Karpas-422 (cell line): Measurements from ENCODE around the gene TK2. TPM values are rescaled to one million over a fixed set of nuclear protein-coding genes. Genes with fewer than 3 reads are reported as not detected.

ENCODE experiments used
- DNase-seq: peaks from one replicate; pipeline ENCODE4 v3.0.0-alpha.2; 2015
- H2AFZ ChIP-seq: fragments of 200-600 bp; sonication (generic); 2 replicates; pipeline ENCODE4 v1.6.1; 2014; ENCODE audit warnings: antibody characterized with exemption, low read length, mixed read lengths
- H3K27ac ChIP-seq: fragments of 200-600 bp; sonication (generic); 2 replicates; pipeline ENCODE4 v1.5.1; 2014; ENCODE audit warnings: mild to moderate bottlenecking, low read length, moderate library complexity
- H3K27me3 ChIP-seq: fragments of 200-600 bp; sonication (generic); 2 replicates; pipeline ENCODE4 v1.6.1; 2014; ENCODE audit warnings: low read length, mixed read lengths
- H3K36me3 ChIP-seq: fragments of 200-600 bp; sonication (generic); 2 replicates; pipeline ENCODE4 v1.6.1; 2014; ENCODE audit warnings: low read length, mixed read lengths; ENCODE audit not compliant: insufficient read depth
- H3K4me1 ChIP-seq: fragments of 200-600 bp; sonication (generic); 2 replicates; pipeline ENCODE4 v1.6.1; 2014; ENCODE audit warnings: mild to moderate bottlenecking, low read length, mixed read lengths
- H3K4me2 ChIP-seq: fragments of 200-600 bp; sonication (generic); 2 replicates; pipeline ENCODE4 v1.6.1; 2014; ENCODE audit warnings: low read length, low read depth, mild to moderate bottlenecking; ENCODE audit not compliant: poor library complexity, severe bottlenecking
- H3K4me3 ChIP-seq: fragments of 200-600 bp; sonication (generic); 2 replicates; pipeline ENCODE4 v1.5.1; 2014; ENCODE audit warnings: mild to moderate bottlenecking, antibody characterized with exemption, low read length, mixed read lengths
- H3K79me2 ChIP-seq: fragments of 200-600 bp; sonication (generic); 2 replicates; pipeline ENCODE4 v1.6.1; 2014; ENCODE audit warnings: mild to moderate bottlenecking, low read length, mixed read lengths
- H3K9ac ChIP-seq: fragments of 200-600 bp; sonication (generic); 2 replicates; pipeline ENCODE4 v1.6.0; 2014; ENCODE audit warnings: low read length
- H3K9me2 ChIP-seq: fragments of 200-600 bp; sonication (generic), shearing (Covaris generic); replicated peaks from 2 replicates; pipeline ENCODE4 v1.6.0; 2014; ENCODE audit warnings: mild to moderate bottlenecking, low read length, moderate library complexity; ENCODE audit not compliant: insufficient read depth
- H3K9me3 ChIP-seq: fragments of 300-700, 200-600 bp; sonication (generic); 2 replicates; pipeline ENCODE4 v1.6.1; 2014; ENCODE audit warnings: low read length, mixed read lengths
- H4K20me1 ChIP-seq: fragments of 200-600 bp; sonication (generic); 2 replicates; pipeline ENCODE4 v1.6.1; 2014; ENCODE audit warnings: mild to moderate bottlenecking, antibody characterized with exemption, low read length, low read depth; ENCODE audit not compliant: insufficient read depth
- total RNA-seq: library from RNA; depleted of rRNA; stranded (reverse); fragments of >200 nt; shearing (Covaris generic); gene quantifications from 2 replicates; pipeline ENCODE4 v1.2.3, GENCODE V29; 2014; ENCODE audit warnings: low replicate concordance

The TK2 gene
- total RNA-seq, 1 experiment from 2014 or later: 6.9 TPM

DNA sequence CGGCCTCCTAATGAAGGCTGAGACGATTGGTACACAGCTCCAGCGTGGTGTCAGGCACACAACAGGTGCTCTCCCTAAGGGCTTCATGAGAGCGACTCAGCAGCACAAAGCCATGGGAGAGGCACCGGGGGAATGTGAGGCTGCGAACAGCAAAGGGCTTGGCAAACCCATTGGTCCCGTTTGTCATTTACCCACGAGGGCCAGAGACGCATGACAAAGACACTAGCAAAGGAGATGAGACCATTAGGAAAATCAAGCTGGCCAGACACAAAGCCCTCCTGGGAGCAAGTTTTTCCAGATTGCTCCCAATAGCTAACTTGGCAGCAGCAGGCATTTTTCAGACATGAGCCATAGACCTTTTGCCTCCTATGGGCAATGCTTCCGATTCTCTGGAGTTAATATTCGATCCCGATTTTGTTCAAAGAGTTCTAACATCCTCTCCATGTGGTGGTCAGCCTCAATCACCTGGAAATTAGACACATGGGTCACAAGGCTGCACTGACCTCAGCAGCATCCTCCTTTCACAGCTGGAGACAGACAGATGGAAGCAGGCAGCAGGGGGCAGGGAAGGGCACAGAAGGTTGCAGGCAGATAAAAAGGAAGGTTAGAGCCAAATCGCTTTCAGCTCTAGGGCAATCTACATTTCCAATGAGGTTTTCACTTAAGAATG lies 38.2 kb downstream of the TK2 start:
- Histone ChIP-seq H3K36me3 (no peaks in the 10 kb centered on the region), H3K4me3 (no peak overlapping the region), H3K27me3 (no peaks in the 10 kb centered on the region), H3K4me1 (peaks cover 7% of the 10 kb centered on the region), H3K79me2 (no peaks in the 10 kb centered on the region), H3K9me2 (no peaks in the 10 kb centered on the region), H3K9ac (no peak overlapping the region), H4K20me1 (no peaks in the 10 kb centered on the region), H3K9me3 (no peaks in the 10 kb centered on the region), H2AFZ (no peak overlapping the region), H3K27ac (no peak overlapping the region), H3K4me2 (no peak overlapping the region)
- no peak for DNase-seq

GRCh38 chr16:66510711-66511601 lies 39.0 kb downstream of the TK2 start:
- Histone ChIP-seq H3K9me2 (no peaks in the 10 kb centered on the region), H3K27ac (no peak overlapping the region), H3K36me3 (no peaks in the 10 kb centered on the region), H3K27me3 (no peaks in the 10 kb centered on the region), H3K4me3 (no peak overlapping the region), H3K9me3 (no peaks in the 10 kb centered on the region), H2AFZ (no peak overlapping the region), H3K4me2 (no peak overlapping the region), H3K9ac (no peak overlapping the region), H4K20me1 (no peaks in the 10 kb centered on the region), H3K79me2 (no peaks in the 10 kb centered on the region), H3K4me1 (no peaks in the 10 kb centered on the region)
- DNase-seq: no peak

- Histone ChIP-seq H3K27me3 (no peaks in the 10 kb centered on the region), H4K20me1 (no peaks in the 10 kb centered on the region), H2AFZ (no peak overlapping the region), H3K9me3 (no peaks in the 10 kb centered on the region), H3K9ac (no peak overlapping the region), H3K79me2 (no peaks in the 10 kb centered on the region), H3K36me3 (no peaks in the 10 kb centered on the region), H3K4me1 (no peaks in the 10 kb centered on the region), H3K9me2 (no peaks in the 10 kb centered on the region), H3K27ac (no peak overlapping the region), H3K4me2 (no peak overlapping the region), H3K4me3 (no peak overlapping the region)
- no peak for DNase-seq
These were observed 39.6 kb downstream of the TK2 start for GRCh38 chr16:66510298-66510697.

DNA sequence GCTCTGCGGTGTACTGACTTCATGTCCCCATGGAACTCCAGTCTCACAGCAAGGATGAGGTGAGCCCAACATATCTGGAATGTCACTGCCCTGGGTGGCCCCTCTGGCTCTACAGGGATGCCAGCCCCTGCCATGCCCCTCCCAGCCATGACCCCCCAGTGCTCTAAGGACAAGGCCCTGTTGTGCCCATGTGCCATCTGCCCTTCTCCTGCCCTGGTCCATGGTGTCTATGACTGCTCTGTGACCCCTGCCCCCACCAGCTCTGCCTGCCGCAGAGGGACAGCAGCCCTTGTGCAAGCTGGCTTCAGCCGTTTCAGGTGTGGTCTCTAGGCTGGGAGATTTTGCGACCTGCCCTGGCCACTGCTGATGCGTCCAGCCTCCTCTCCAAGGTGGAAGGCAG lies 40.3 kb downstream of the TK2 start:
- no peak for DNase-seq

GRCh38 chr16:66508914-66509496 lies 40.9 kb downstream of the TK2 start:
- H3K4me2 ChIP-seq: no peak overlapping the region
- no peak for DNase-seq

More for the DNA sequence above, 40.3 kb downstream of the TK2 start:
- H3K4me3 ChIP-seq: no peak overlapping the region
- H2AFZ ChIP-seq: no peak overlapping the region
- H3K27me3 ChIP-seq: no peaks in the 10 kb centered on the region
- no peaks in the 10 kb centered on the region for H3K4me1 ChIP-seq
- no peaks in the 10 kb centered on the region for H4K20me1 ChIP-seq
- H3K79me2 ChIP-seq: no peaks in the 10 kb centered on the region
- H3K27ac ChIP-seq: no peak overlapping the region
- H3K4me2 ChIP-seq: no peak overlapping the region
- no peaks in the 10 kb centered on the region for H3K36me3 ChIP-seq
- H3K9me2 ChIP-seq: no peaks in the 10 kb centered on the region
- no peaks in the 10 kb centered on the region for H3K9me3 ChIP-seq
- H3K9ac ChIP-seq: no peak overlapping the region

GRCh38 chr16:66508248-66508913 lies 41.5 kb downstream of the TK2 start:
- Histone ChIP-seq H3K4me1 (no peaks in the 10 kb centered on the region), H3K79me2 (no peaks in the 10 kb centered on the region), H3K27me3 (no peaks in the 10 kb centered on the region), H3K4me3 (no peak overlapping the region), H3K36me3 (no peaks in the 10 kb centered on the region), H3K9ac (no peak overlapping the region), H4K20me1 (no peaks in the 10 kb centered on the region), H3K27ac (no peak overlapping the region), H3K9me2 (no peaks in the 10 kb centered on the region), H3K4me2 (no peak overlapping the region), H2AFZ (no peak overlapping the region), H3K9me3 (no peaks in the 10 kb centered on the region)
- DNase-seq: no peak

More at GRCh38 chr16:66508914-66509496, 40.9 kb downstream of the TK2 start:
- Histone ChIP-seq H3K79me2 (no peaks in the 10 kb centered on the region), H2AFZ (no peak overlapping the region), H4K20me1 (no peaks in the 10 kb centered on the region), H3K27ac (no peak overlapping the region), H3K36me3 (no peaks in the 10 kb centered on the region), H3K4me3 (no peak overlapping the region), H3K9ac (no peak overlapping the region), H3K27me3 (no peaks in the 10 kb centered on the region), H3K4me1 (no peaks in the 10 kb centered on the region), H3K9me2 (no peaks in the 10 kb centered on the region), H3K9me3 (no peaks in the 10 kb centered on the region)

DNA sequence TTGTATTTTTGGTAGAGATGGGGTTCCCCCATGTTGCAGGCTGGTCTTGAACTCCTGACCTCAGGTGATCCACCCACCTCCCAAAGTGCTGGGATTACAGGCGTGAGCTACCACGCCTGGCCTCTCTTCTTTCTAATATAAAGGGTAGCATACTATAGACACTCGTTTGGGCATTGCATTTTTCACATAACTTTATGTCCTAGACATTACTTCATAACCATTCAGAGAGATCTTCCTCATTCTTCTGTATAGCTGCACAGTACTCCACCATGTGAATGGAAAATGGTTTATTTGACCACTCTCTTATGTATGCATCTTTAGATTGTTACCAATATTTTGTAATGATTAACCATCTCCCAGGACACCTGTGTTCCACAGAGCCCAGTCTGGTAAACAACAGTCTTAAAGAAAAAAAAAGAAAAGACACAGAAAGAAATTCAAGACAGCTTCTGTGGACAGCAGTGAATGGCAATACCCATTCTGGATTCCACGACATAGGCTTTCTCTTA lies 42.1 kb downstream of the TK2 start:
- DNase-seq: no peak
- Histone ChIP-seq H2AFZ (no peak overlapping the region), H3K4me3 (no peak overlapping the region), H3K4me2 (no peak overlapping the region), H3K27ac (no peak overlapping the region), H3K9ac (no peak overlapping the region), H4K20me1 (no peaks in the 10 kb centered on the region), H3K9me2 (no peaks in the 10 kb centered on the region), H3K27me3 (no peaks in the 10 kb centered on the region), H3K36me3 (no peaks in the 10 kb centered on the region), H3K9me3 (no peaks in the 10 kb centered on the region), H3K79me2 (no peaks in the 10 kb centered on the region), H3K4me1 (no peaks in the 10 kb centered on the region)

DNA sequence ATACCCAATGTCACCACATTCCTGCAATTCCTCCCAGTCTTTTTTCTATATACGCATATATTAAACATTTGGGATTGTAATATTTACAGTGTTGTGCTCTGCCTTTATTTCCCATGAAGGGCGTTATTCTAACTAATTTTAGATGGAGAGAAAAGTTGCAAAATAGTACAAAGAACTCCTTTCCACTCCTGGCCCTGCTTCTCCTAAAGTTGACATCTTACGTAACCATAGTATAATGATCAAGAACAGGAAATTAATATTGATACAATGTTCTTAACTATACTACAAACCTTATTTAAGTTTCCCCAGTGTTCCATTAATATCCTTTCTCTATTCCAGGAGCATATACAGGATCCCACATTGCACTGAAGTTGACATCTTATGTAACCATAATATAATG lies 46.3 kb downstream of the TK2 start:
- H3K9me2 ChIP-seq: no peaks in the 10 kb centered on the region
- no peaks in the 10 kb centered on the region for H3K27me3 ChIP-seq
- H3K9ac ChIP-seq: no peak overlapping the region
- no peaks in the 10 kb centered on the region for H3K36me3 ChIP-seq
- H3K4me2 ChIP-seq: no peak overlapping the region
- no peak overlapping the region for H3K27ac ChIP-seq
- H3K9me3 ChIP-seq: no peaks in the 10 kb centered on the region
- H3K4me1 ChIP-seq: no peaks in the 10 kb centered on the region
- H2AFZ ChIP-seq: no peak overlapping the region
- H4K20me1 ChIP-seq: no peaks in the 10 kb centered on the region
- no peak for DNase-seq
- H3K79me2 ChIP-seq: no peaks in the 10 kb centered on the region
- no peak overlapping the region for H3K4me3 ChIP-seq
